HG03066 (cell line): ENCODE measurements around the gene CFAP91.

Experiments
- ATAC-seq: cut with Tn5 transposase; IDR thresholded peaks from one replicate; pipeline ENCODE4 v1.9.1; 2021; ENCODE audit warnings: low read depth; ENCODE audit not compliant: unreplicated experiment

CFAP91 gene

GRCh38 chr3:119738741-119739140, 35.9 kb downstream of the CFAP91 start:
- no peak for ATAC-seq

DNA sequence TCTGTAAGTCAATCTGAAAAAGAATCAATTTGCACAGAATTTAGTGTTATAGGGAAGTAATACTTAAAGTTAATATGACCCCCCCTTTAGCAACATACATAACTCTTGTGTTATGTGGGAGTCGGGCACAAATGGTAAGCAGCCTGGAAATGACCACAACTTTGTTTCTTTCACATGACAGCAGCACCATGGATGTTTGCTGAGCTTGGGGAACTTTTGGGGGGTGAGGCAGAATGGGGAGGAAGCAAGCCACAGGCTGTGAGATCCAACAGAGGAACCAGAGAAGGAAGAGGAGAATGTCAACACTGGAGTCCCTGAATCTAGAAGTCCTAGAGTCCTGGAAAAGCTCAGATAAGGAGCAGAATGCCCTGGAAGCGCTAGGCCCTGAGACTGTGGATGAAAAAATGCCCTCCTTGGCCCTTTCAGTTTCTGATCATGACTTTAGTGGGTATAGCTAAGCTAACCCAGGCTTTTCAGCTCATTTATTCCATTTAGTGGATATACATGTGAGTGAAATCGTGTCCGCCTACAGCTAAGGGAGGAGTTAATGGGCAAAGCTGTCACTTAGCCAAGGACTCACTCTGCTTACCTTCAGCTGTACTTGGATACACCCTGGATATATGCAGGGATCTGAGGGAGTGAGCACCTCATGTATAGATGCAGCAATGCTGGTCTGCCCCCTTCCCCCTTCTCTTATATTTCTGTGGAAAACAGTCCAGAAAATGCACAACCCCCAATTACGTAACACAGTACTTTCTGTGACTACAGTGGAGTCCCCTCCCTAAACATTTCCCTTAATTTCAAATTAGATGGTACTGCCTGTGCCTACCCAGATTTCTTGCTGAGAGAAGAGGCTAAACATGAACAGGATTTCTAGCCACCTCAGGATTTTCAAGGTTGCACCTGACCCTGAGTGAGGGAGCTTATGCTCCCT, 39.1 kb downstream of the CFAP91 start:
- ATAC-seq, result no peak

DNA sequence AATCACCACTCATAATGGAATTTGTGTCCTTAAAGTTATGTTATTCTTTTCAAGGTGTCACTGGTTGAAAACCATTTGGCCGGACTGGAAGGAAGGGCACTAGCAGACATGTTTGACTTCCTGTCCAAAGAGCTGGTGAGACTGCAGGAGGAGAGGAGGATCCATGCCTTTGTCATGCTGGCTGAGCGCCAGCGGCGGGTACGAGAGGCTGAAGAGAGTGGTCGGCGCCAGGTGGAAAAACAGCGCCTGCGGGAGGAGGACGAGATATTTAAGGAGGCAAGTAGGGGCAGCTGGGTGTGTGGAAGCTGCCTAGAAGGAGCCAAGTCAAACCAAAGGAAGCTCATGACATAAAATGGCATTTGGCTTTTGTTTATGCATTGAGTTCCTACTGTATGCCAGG, 41.1 kb downstream of the CFAP91 start:
- ATAC-seq, result no peak

- ATAC-seq, result peak; percentile 60
These were observed 43.1 kb downstream of the CFAP91 start for GRCh38 chr3:119745942-119746341.

GRCh38 chr3:119746423-119746822, 43.6 kb downstream of the CFAP91 start:
- ATAC-seq, result no peak

GRCh38 chr3:119747357-119747756, 44.5 kb downstream of the CFAP91 start:
- ATAC-seq, result no peak

- ATAC-seq, result no peak
These were observed 46.2 kb downstream of the CFAP91 start for GRCh38 chr3:119748991-119749390.

GRCh38 chr3:119751423-119751822, 48.6 kb downstream of the CFAP91 start:
- no peak for ATAC-seq
